Tibial artery (tissue), 4 donors: ENCODE measurements around the gene ABCF3.

Experiments used
- DNase-seq, 2 donors: peaks; one replicate each; pipeline ENCODE4 v3.0.0-alpha.2; 2019
- H3K27ac ChIP-seq, 2 donors: fragments of 200-600 bp; sonication (generic) in 1 of 2; 1 replicate in 1 of 2; 2 replicates in 1 of 2; pipeline ENCODE4 v1.5.1; 2018 to 2019; ENCODE audit warnings: mild to moderate bottlenecking in 1 of 2
- H3K27me3 ChIP-seq, 2 donors: fragments of 200-600 bp; sonication (generic) in 1 of 2; one replicate each; pipeline versions ENCODE4 v1.5.1 to v1.6.0; 2016 to 2019
- H3K36me3 ChIP-seq, 3 donors: fragments of 200-600 bp; sonication (generic) in 2 of 3; one replicate each; pipeline ENCODE4 v1.5.1; 2016 to 2019; ENCODE audit warnings: mild to moderate bottlenecking in 2 of 3
- H3K4me1 ChIP-seq, 4 donors: fragments of 200-600 bp; sonication (generic) in 2 of 4; 1 replicate in 3 of 4; 2 replicates in 1 of 4; pipeline ENCODE4 v1.5.1; 2016 to 2019
- H3K4me3 ChIP-seq, 2 donors: fragments of 200-600 bp; sonication (generic) in 1 of 2; 1 replicate in 1 of 2; 2 replicates in 1 of 2; pipeline ENCODE4 v1.5.1; 2018 to 2019; ENCODE audit warnings: mild to moderate bottlenecking in 2 of 2
- H3K9me3 ChIP-seq, 3 donors: fragments of 200-600 bp; sonication (generic) in 1 of 3; one replicate each; pipeline ENCODE4 v1.5.1; 2016 to 2019
- CTCF ChIP-seq, 2 experiments: fragments of 200-600 bp in 1 of 2; fragments of 450-650 bp in 1 of 2; IDR thresholded peaks; one replicate each; pipeline ENCODE4 v1.5.1; 2017 to 2019; ENCODE audit warnings: antibody characterized with exemption in 2 of 2, mild to moderate bottlenecking in 1 of 2, moderate library complexity in 1 of 2
- intact Hi-C: fragments of 100-400 bp; cut with DNase I; formaldehyde crosslinking; loops from one replicate; pipeline ENCODE4 v1.15.0; 2023; ENCODE audit warnings: low total_unique reads

Gene ABCF3

DNA sequence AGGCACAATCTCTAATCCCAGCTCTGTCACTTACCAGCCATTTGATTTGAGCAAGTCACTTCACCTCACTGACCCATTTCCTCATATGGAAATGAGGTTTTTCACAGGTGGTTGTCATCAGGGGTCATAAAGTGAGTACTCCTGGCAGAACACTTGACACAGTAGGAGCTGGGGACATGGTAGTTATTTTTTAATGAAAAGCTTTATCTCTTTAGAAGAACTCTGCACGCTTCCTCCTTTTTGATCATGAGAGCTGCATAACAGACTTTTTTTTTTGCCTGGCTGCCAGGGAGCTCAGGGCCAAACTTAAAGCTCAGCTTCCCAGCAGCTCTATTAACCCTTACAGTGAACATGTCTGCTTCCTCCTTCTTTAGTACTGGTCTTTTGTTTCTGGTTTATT lies 51.8 kb downstream of the ABCF3 start:
- H3K4me3 ChIP-seq: no peak overlapping the region
- no peak for TF ChIP-seq CTCF (IDR thresholded peaks at IDR 0.05)
- H3K27me3 ChIP-seq: peaks cover 0 to 45% of the 10 kb centered on the region in 2 donors
- H3K27ac ChIP-seq: no peak overlapping the region
- DNase-seq: no peak
- intact Hi-C loops: no loop called here
- peaks cover 0 to 8% (median 4%) of the 10 kb centered on the region in 4 donors for H3K4me1 ChIP-seq
- H3K9me3 ChIP-seq: no peaks in the 10 kb centered on the region
- peaks cover 4 to 15% (median 7%) of the 10 kb centered on the region in 3 donors for H3K36me3 ChIP-seq

DNA sequence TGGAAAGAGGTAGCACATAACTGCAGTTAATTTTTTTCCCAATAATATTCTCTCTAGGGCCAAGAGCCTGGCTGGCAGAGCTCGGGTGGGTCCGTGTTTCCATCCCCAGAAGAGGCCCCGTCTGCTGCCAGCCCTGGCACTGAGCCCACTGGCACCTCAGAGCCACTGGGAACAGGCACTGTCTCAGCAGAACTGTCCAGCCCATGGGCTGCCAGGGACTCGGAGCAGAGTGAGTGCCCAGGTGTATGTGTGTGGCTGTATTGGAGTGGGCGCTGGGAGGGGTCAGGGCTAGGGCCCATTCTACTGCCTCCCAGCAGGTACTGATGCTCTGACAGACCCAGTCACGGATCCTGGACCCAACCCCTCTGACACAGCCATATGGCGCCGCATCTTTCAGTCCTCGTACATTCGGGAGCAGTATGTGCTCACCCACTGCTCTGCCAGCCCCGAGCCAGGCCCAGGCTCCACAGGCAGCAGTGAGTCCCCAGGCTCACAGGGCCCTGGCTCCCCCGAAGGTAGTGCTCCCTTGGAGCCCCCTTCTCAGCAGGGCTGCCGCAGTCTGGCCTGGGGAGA lies 52.3 kb downstream of the ABCF3 start:
- DNase-seq: no peak
- H3K4me1 ChIP-seq: peaks cover 0 to 8% (median 4%) of the 10 kb centered on the region in 4 donors
- no peaks in the 10 kb centered on the region for H3K9me3 ChIP-seq
- H3K27ac ChIP-seq: no peak overlapping the region
- peaks cover 10 to 20% (median 11%) of the 10 kb centered on the region in 3 donors for H3K36me3 ChIP-seq
- no peak overlapping the region for H3K4me3 ChIP-seq
- intact Hi-C loops: no loop called here
- H3K27me3 ChIP-seq: peaks cover 0 to 40% of the 10 kb centered on the region in 2 donors
- TF ChIP-seq CTCF (IDR thresholded peaks at IDR 0.05): no peak

DNA sequence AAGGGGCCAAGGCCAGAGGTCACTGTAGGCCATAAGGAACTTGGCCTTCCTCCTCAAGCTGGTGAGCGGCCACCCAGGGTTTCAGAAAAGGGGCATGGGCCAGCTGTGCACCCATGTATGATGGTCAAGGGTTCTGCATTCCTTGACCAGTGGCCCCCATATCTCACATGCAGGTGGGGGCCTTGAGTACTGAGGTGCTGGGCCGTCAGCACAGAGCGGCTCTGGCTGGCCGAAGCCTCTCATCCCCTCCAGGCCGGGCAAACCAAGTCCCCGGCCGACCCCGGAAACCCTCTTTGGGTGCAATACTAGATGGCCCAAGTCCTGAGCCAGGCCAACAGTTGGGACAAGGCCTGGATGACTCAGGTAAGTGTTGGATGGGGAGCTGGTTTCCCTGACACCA lies 53.2 kb downstream of the ABCF3 start:
- peak in 1 of 2 donors; percentile 60 for DNase-seq
- intact Hi-C loops: no loop called here

GRCh38 chr3:184239708-184240107 lies 53.7 kb downstream of the ABCF3 start:
- intact Hi-C loops: loop anchor here (10.0 kb wide), 1 partner anchor 225 kb away; the partner anchor contains the start of gene ABCC5

More for the DNA sequence above, 53.2 kb downstream of the ABCF3 start:
- Histone ChIP-seq H3K4me3 (no peak overlapping the region), H3K36me3 (peaks cover 19 to 29% (median 19%) of the 10 kb centered on the region in 3 donors), H3K4me1 (peaks cover 0 to 8% (median 4%) of the 10 kb centered on the region in 4 donors), H3K27me3 (peaks cover 0 to 32% of the 10 kb centered on the region in 2 donors), H3K27ac (no peak overlapping the region), H3K9me3 (no peaks in the 10 kb centered on the region)
- no peak for TF ChIP-seq CTCF (IDR thresholded peaks at IDR 0.05)

GRCh38 chr3:184240384-184241140 lies 54.6 kb downstream of the ABCF3 start:
- Histone ChIP-seq H3K4me3 (no peak overlapping the region), H3K36me3 (peaks cover 32 to 43% (median 32%) of the 10 kb centered on the region in 3 donors), H3K9me3 (no peaks in the 10 kb centered on the region), H3K27ac (no peak overlapping the region), H3K4me1 (peaks cover 0 to 8% (median 4%) of the 10 kb centered on the region in 4 donors), H3K27me3 (peaks cover 0 to 29% of the 10 kb centered on the region in 2 donors)
- DNase-seq: no peak
- intact Hi-C loops: loop anchor here (10.0 kb wide), 1 partner anchor 226 kb away; the partner anchor contains the start of gene ABCC5
- no peak for TF ChIP-seq CTCF (IDR thresholded peaks at IDR 0.05)

More at GRCh38 chr3:184239708-184240107, 53.7 kb downstream of the ABCF3 start:
- no peak overlapping the region for H3K27ac ChIP-seq
- peaks cover 23 to 34% (median 24%) of the 10 kb centered on the region in 3 donors for H3K36me3 ChIP-seq
- TF ChIP-seq CTCF (IDR thresholded peaks at IDR 0.05): no peak
- H3K9me3 ChIP-seq: no peaks in the 10 kb centered on the region
- peak in 1 of 2 donors; percentile 53 for DNase-seq
- H3K4me3 ChIP-seq: no peak overlapping the region
- H3K4me1 ChIP-seq: peaks cover 0 to 8% (median 4%) of the 10 kb centered on the region in 4 donors
- peaks cover 0 to 29% of the 10 kb centered on the region in 2 donors for H3K27me3 ChIP-seq
